A673 (cell line): ENCODE measurements around the gene TRIM37.

Source experiments
- EZH2 ChIP-seq: fragments of 200-600 bp; sonication (generic); IDR thresholded peaks from 2 replicates; pipeline ENCODE4 v1.6.1; 2017; ENCODE audit warnings: borderline replicate concordance, low read depth, mild to moderate bottlenecking, mixed read lengths, antibody characterized with exemption, low read length; ENCODE audit not compliant: poor library complexity, severe bottlenecking
- TF ChIP-seq, protein P1 (sequence below): fragments of 300-800, 200-600 bp; sonication (generic); conservative IDR thresholded peaks from 2 replicates; pipeline ENCODE4 v1.5.1; 2017; ENCODE audit warnings: low read depth, mild to moderate bottlenecking, antibody characterized with exemption, low read length, moderate library complexity, mixed read lengths

DNA sequence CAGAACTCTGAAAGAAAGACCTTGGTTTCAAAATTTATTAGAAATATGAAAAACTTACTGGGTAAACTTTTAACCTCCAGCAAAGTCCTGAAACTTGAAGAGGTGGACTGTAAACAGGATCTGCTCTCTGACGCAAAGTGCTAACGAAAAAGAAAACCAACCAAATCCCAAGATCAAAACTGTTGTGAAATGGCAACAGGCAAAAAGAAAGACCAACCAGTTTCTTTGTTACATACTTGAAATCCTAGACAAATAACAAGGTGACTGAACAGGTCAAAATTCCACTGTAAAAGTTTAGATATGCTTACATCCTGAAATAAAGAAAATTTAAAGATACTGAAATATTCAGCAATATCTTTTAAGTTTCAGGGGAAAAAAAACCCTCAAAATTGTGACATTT, 44.2 kb downstream of the TRIM37 start:
- TF ChIP-seq, protein P1, sequence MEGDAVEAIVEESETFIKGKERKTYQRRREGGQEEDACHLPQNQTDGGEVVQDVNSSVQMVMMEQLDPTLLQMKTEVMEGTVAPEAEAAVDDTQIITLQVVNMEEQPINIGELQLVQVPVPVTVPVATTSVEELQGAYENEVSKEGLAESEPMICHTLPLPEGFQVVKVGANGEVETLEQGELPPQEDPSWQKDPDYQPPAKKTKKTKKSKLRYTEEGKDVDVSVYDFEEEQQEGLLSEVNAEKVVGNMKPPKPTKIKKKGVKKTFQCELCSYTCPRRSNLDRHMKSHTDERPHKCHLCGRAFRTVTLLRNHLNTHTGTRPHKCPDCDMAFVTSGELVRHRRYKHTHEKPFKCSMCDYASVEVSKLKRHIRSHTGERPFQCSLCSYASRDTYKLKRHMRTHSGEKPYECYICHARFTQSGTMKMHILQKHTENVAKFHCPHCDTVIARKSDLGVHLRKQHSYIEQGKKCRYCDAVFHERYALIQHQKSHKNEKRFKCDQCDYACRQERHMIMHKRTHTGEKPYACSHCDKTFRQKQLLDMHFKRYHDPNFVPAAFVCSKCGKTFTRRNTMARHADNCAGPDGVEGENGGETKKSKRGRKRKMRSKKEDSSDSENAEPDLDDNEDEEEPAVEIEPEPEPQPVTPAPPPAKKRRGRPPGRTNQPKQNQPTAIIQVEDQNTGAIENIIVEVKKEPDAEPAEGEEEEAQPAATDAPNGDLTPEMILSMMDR = no peak
- TF ChIP-seq EZH2 = no peak
